Heart left ventricle (tissue), 16 donors: Measurements from ENCODE around the gene RAF1. TPM values are rescaled to one million over a fixed set of nuclear protein-coding genes. Genes with fewer than 3 reads are reported as not detected.
"Not testable (repeated sequence)": the region's sequence is repeated elsewhere in the genome, so short reads cannot be mapped to it uniquely, and the experiment has no call there.

Source experiments
- ATAC-seq, 4 donors: fragments of 200-7000 bp; cut with Tn5 transposase; one replicate each; pipeline ENCODE4 v1.9.1; 2020 to 2022; ENCODE audit warnings: moderate library complexity in 4 of 4, mild to moderate bottlenecking in 3 of 4, moderate number of reproducible peaks in 1 of 4
- DNase-seq, 5 donors: peaks; one replicate each; pipeline ENCODE4 v3.0.0-alpha.2; 2020
- H3K27ac ChIP-seq, 12 donors: fragments of 200-600 bp; sonication (generic) in 4 of 12; one replicate each; pipeline versions ENCODE4 v1.5.0 to v1.8.0; 2016 to 2022; ENCODE audit warnings: mild to moderate bottlenecking in 2 of 12
- H3K27me3 ChIP-seq, 9 donors: fragments of 200-600 bp; sonication (generic) in 2 of 9; one replicate each; pipeline versions ENCODE4 v1.5.1 to v1.8.0; 2016 to 2022; ENCODE audit warnings: mild to moderate bottlenecking in 3 of 9
- H3K36me3 ChIP-seq, 9 donors: fragments of 200-600 bp; sonication (generic) in 2 of 9; one replicate each; pipeline versions ENCODE4 v1.5.0 to v1.8.0; 2018 to 2022; ENCODE audit warnings: mild to moderate bottlenecking in 2 of 9
- H3K4me1 ChIP-seq, 12 donors: fragments of 200-600 bp; sonication (generic) in 4 of 12; one replicate each; pipeline versions ENCODE4 v1.5.0 to v1.8.0; 2016 to 2022; ENCODE audit warnings: mild to moderate bottlenecking in 3 of 12
- H3K4me3 ChIP-seq, 12 donors: fragments of 200-600 bp; sonication (generic) in 4 of 12; one replicate each; pipeline versions ENCODE4 v1.5.0 to v1.8.0; 2017 to 2022; ENCODE audit warnings: mild to moderate bottlenecking in 9 of 12, moderate library complexity in 4 of 12
- H3K9me3 ChIP-seq, 12 donors: fragments of 200-600 bp; sonication (generic) in 4 of 12; one replicate each; pipeline versions ENCODE4 v1.5.0 to v1.8.0; 2016 to 2022; ENCODE audit warnings: mild to moderate bottlenecking in 1 of 12
- CTCF ChIP-seq, 12 donors: fragments of 200-600 bp; sonication (generic) in 4 of 12; IDR thresholded peaks; one replicate each; pipeline versions ENCODE4 v1.5.0 to v1.8.0; 2018 to 2022; ENCODE audit warnings: antibody characterized with exemption in 12 of 12, mild to moderate bottlenecking in 5 of 12
- POLR2A ChIP-seq, 2 donors: fragments of 450-650 bp; IDR thresholded peaks; one replicate each; pipeline ENCODE4 v1.6.1; 2017; ENCODE audit warnings: antibody characterized with exemption in 2 of 2, mild to moderate bottlenecking in 2 of 2, moderate library complexity in 2 of 2
- WGBS, 4 donors: extraction: QIAGEN DNeasy Blood & Tissue Kit in 2 of 4; methylation state at CpG; one replicate each; pipeline versions ENCODE4 v1.1.5 to v1.1.7; 2013 to 2018; 5-methylcytosine and 5-hydroxymethylcytosine counted together
- intact Hi-C, 10 donors: fragments of 100-400 bp; cut with DNase I; formaldehyde crosslinking; loops; one replicate each; pipeline versions ENCODE4 v1.11.1 to v1.14.2; 2022
- polyA plus RNA-seq, 2 donors: library from polyadenylated mRNA; stranded (reverse); fragments of 200-250 nt; gene quantifications; one replicate each; pipeline ENCODE4 v1.2.3, GENCODE V29; 2013
- total RNA-seq, 9 donors: library from RNA; depleted of rRNA in 2 of 9; stranded (reverse); fragments of >200 nt in 2 of 9; fragmentation: NEBNext Ultra II Directional in 3 of 9; extraction: Animal tissue kit (Norgen Biotek cat#: 25700) in 3 of 9; gene quantifications; one replicate each; pipeline versions ENCODE4 v1.1.0 to v1.2.4, GENCODE V29; 2016 to 2023
- donor health status: ischemic (EF 13 %, LVEDD 7.1; RV severe dilation, severe dysfunction).
- donor health status: healthy with polysubstance abuse.
- donor health status: DM: no; HTN: yes; CAD: no.
- donor health status: DM: no; HTN: no; CAD: no.
- donor health status: ischemic (EF 25% LVEDD 6.9; RV normal size, moderate dysfunction).
- donor health status: ischemic (EF 25% LVEDD 5.7; RV mildly dilated, moderate dysfunction).
- donor health status: healthy.
- donor health status: DM: yes; HTN: yes; CAD: no.
- donor health status: ischemic (EF 35%, LVEDD 5.7; RV mildly dilated, moderate dysfunction).
- donor health status: nonischemic (EF 11% LVEDD 7.7; RV severe dilation, severe dysfunction).
- donor health status: DM: yes; HTN: yes; CAD: no.
- donor health status: PGD.
- donor health status: ischemic (EF 29% LVEDD 5.4; RV normal size, mild dysfunction).
- donor health status: nonischemic (EF 23%, LVEDD 6.1; RV moderate dilation, normal function).

Gene RAF1
- total and polyA plus RNA-seq, 11 donors: 62.7 to 197 (median 135) TPM

- whole genome bisulfite sequencing, 4 donors: 47 to 55% (median 50%) methylated on average over 4 of the region's 4 CpGs
- ATAC-seq: no peak
- H3K4me3 ChIP-seq: no peak overlapping the region
- H3K27me3 ChIP-seq: no peaks in the 10 kb centered on the region
- no peaks in the 10 kb centered on the region for H3K9me3 ChIP-seq
- peaks cover 4 to 82% (median 55%) of the 10 kb centered on the region in 12 donors for H3K4me1 ChIP-seq
- no peak for DNase-seq
- no peak for TF ChIP-seq CTCF (IDR thresholded peaks at IDR 0.05)
- intact Hi-C loops: loop anchor here in 2 of 10 donors (5.0 kb wide), 1 partner anchor 35 kb away; the partner anchor contains the start of gene RAF1 (in 2 of the 2)
- H3K27ac ChIP-seq: peak overlapping the region in 10 of 12 donors; percentile 6 to 81 (median 48)
- H3K36me3 ChIP-seq: no peaks in the 10 kb centered on the region
Observed at GRCh38 chr3:12627370-12627769, 36.5 kb downstream of the RAF1 start.

DNA sequence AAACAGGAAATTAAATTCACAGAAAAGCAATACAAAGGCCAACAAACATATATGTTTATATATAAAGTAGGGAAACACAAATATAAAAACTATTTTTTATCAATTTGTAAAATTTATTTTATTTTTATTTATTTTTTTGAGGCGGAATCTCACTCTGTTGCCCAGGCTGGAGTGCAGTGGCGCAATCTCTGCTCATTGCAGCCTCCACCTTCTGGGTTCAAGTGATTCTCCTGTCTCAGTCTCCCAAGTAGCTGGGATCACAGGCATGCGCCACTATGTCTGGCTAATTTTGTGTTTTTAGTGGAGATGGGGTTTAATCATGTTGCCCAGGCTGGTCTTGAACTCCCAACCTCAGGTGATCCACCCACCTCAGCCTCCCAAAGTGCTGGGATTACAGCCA is 39.0 kb downstream of the RAF1 start:
- H3K36me3 ChIP-seq, H3K9me3 ChIP-seq, H3K27me3 ChIP-seq, H3K4me3 ChIP-seq, DNase-seq, ATAC-seq: not testable (repeated sequence)
- intact Hi-C loops: loop anchor here in 2 of 10 donors (5.0 kb wide), 1 partner anchor 37 kb away; the partner anchor contains the start of gene RAF1 (in 2 of the 2)
- WGBS, 4 donors: 94 to 100% (median 96%) methylated on average over 3 of the region's 3 CpGs
- H3K27ac ChIP-seq: peak overlapping the region in 1 of 12 donors; percentile 13
- peaks cover 2 to 80% (median 49%) of the 10 kb centered on the region in 12 donors for H3K4me1 ChIP-seq

- no peak for TF ChIP-seq CTCF (IDR thresholded peaks at IDR 0.05)
- intact Hi-C loops: no loop called here
- 84 to 92% (median 86%) methylated on average over 5 of the region's 5 CpGs for WGBS, 4 donors
- no peaks in the 10 kb centered on the region for H3K36me3 ChIP-seq
- peaks cover 2 to 71% (median 40%) of the 10 kb centered on the region in 12 donors for H3K4me1 ChIP-seq
- DNase-seq: no peak
- H3K27me3 ChIP-seq: no peaks in the 10 kb centered on the region
- no peaks in the 10 kb centered on the region for H3K9me3 ChIP-seq
- no peak overlapping the region for H3K27ac ChIP-seq
- no peak overlapping the region for H3K4me3 ChIP-seq
- ATAC-seq: no peak
Observed at GRCh38 chr3:12624056-12624455, 39.9 kb downstream of the RAF1 start.

DNA sequence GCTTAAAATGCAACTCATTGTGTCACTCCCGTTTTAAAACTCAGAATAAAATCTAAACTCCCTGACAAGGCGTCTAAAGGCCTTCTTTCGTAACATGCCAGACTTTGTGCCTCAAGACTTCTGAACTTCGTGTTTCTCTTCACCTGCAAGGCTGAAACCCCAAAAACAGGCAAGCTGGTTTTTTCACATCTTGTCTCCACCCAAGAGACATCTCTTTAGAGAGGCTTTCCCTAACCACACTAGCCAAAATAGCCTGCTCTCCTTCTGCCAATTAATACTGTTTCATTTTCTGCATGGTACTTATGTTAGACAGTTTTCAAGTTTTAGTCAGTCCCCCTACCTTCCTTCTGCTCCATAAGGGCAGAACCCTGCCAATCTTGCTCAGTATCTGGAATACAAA is 41.6 kb downstream of the RAF1 start:
- no peak overlapping the region for H3K4me3 ChIP-seq
- intact Hi-C loops: no loop called here
- WGBS, 4 donors: 59 to 61% (median 60%) methylated on average over 4 of the region's 4 CpGs
- TF ChIP-seq CTCF (IDR thresholded peaks at IDR 0.05): no peak
- TF ChIP-seq POLR2A (IDR thresholded peaks at IDR 0.05): no peak
- peaks cover 0 to 14% (median 13%) of the 10 kb centered on the region in 9 donors for H3K36me3 ChIP-seq
- peaks cover 2 to 57% (median 32%) of the 10 kb centered on the region in 12 donors for H3K4me1 ChIP-seq
- H3K27me3 ChIP-seq: no peaks in the 10 kb centered on the region
- H3K9me3 ChIP-seq: no peaks in the 10 kb centered on the region
- no peak for DNase-seq
- ATAC-seq: no peak
- no peak overlapping the region for H3K27ac ChIP-seq

DNA sequence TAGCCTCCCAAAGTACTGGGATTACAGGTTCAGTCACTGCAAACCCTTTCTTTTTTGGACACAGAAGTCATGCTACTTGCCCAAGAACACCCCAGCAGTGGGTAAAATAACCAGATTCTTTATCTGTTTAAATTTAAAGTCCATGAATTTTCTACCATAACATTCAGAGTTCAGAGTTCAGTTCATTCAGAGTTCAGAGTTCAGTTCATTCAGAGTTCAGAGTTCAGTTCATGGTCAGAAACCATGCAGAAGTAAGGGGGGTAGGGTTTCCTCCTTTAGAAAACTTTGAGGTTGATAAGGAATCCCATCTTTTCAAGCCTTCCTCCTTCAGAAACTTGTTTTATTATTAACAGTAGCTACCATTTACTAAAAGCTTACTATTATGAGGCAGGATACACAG is 43.2 kb downstream of the RAF1 start:
- intact Hi-C loops: no loop called here
- no peak for ATAC-seq
- no peak overlapping the region for H3K4me3 ChIP-seq
- H3K36me3 ChIP-seq: peaks cover 0 to 30% (median 29%) of the 10 kb centered on the region in 9 donors
- TF ChIP-seq POLR2A (IDR thresholded peaks at IDR 0.05) (no peak), CTCF (IDR thresholded peaks at IDR 0.05) (no peak)
- no peak overlapping the region for H3K27ac ChIP-seq
- H3K9me3 ChIP-seq: no peaks in the 10 kb centered on the region
- DNase-seq: no peak
- peaks cover 2 to 45% (median 29%) of the 10 kb centered on the region in 12 donors for H3K4me1 ChIP-seq
- H3K27me3 ChIP-seq: no peaks in the 10 kb centered on the region
